ENCODE measurements around the gene DMD.

Gene DMD

GRCh38 chrX:31820430-31821210 is 1390.7 kb downstream of the DMD start:
- no peak for DNase-seq

DNA sequence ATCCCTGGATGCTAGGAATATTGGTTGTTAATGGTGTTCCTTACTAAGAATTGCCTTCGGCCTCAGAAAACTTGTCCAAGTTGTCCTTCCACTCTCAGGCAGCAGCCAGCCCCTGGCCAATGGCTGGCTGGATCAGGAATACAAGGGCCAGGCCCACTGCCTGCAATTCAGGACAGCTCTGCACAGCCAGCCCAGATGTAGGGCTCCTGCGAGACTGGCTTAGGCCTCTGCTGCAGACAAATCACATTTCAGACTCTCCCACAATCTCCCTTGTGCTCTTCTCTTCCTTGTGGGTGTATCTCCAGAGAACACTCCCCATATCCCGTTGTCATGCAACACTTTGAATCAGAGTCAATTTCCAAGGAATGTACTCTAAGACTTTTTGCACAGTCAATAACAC is 1391.9 kb downstream of the DMD start:
- DNase-seq: no peak

GRCh38 chrX:31811106-31811505 is 1400.2 kb downstream of the DMD start:
- no peak for DNase-seq

GRCh38 chrX:31808357-31808756 is 1403.0 kb downstream of the DMD start:
- DNase-seq: no peak

- DNase-seq: no peak
Measured at GRCh38 chrX:31807165-31807564, 1404.2 kb downstream of the DMD start.

DNA sequence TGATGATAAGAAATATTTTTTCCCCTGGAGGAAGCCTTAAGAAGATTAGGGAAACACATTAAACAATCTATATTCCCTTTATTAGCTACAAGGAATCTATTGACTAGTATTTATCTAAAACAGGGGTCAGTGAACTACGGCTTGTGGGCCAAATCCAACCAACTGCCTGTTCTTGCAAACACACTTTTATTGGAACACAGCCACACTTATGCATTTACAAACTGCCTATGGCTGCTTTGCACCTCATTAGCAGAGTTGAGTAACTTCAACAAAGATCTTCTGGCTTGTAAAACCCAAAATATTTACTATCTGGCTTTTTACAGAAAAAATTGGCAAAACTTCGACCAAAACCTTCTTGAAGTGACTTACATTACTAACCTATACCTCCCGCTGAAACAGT is 1405.6 kb downstream of the DMD start:
- DNase-seq: no peak

DNA sequence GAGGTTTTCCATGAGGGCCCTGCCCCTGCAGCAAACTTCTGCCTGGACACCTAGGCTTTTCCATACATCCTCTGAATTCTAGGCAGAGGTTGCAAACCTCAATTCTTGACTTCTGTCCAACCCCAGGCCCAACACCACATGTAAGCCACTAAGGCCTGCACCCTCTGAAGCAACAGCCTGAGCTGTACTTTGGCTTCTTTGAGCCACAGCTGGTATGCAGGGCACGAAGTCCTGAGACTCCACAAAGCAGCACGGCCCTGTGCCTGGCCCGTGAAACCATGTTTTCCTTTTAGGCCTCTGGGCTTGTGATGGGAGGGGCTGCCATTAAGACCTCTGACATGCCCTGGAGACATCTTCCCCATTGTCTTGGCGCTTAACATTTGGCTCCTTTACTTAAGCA is 1411.1 kb downstream of the DMD start:
- no peak for DNase-seq

DNA sequence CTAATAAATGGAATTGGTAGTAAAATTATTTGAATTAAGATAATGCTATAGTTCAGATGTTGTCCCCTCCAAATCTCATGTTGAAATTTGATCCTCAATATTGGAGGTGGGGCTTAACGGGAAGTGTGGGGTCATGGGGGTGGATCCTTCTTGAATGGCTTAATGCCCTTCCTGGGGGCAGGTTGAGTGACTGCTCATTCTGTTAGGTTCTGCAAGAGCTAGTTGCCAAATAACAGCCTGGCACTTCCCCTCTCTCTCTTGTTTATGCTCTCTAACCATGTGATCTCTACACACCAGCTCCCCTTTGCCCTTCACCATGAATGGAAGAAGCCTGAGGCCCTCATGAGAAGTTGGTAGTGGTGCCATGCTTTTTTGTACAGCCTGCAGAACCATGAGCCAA is 1414.7 kb downstream of the DMD start:
- DNase-seq: no peak

DNA sequence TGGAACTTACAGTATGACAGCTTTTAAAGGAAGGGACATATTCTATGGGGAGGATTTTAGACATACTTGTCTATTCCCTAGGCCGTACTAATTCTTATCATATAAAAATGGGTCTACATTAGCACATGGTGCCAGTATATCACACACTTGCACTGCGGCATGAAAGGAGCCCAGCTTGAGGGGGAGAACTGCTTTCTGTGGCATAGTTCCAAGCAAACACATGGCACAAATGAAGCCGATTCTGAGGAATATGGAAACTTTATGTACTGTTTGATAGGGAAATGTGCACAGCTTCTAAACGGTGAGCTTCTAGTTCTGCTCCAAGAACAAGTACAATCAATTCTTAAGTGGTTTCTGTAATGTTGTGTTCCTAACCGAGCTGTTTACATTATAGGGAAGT is 1463.9 kb downstream of the DMD start:
- DNase-seq: no peak

DNA sequence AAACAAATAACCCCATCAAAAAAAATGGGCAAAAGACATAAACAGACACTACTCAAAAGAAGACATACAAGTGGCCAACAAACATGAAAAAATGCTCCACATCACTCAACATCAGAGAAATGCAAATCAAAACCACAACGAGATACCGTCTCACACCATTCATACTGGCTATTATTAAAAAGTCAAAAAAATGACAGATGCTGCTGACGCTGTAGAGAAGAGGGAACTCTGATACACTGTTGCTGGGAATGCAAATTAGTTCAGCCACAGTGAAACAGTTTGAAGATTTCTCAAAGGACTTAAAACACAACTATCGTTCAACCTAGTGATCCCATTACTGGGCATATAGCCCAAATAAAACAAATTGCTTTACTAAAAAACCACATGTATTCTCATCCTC is 1468.3 kb downstream of the DMD start:
- DNase-seq: no peak

DNA sequence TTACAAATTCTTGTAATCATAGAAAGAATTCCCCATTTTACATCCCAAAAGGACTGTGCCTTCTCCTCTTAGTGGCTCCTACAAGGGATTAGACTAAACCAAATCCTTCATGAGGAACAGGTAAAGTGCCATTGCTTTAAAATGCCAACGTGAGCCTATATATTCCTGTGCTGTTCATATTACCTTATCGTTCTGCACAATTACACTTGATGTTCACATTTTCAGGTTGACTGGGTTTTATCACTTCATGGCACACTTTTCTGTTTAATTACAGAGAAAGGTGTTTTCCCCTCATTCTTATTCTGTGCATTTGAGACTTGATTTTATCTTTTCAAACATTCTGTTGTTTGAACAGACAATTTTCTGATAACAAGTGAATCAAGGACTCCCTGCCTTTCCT is 1493.9 kb downstream of the DMD start:
- no peak for DNase-seq

GRCh38 chrX:31715675-31716074 is 1495.7 kb downstream of the DMD start:
- no peak for DNase-seq

DNA sequence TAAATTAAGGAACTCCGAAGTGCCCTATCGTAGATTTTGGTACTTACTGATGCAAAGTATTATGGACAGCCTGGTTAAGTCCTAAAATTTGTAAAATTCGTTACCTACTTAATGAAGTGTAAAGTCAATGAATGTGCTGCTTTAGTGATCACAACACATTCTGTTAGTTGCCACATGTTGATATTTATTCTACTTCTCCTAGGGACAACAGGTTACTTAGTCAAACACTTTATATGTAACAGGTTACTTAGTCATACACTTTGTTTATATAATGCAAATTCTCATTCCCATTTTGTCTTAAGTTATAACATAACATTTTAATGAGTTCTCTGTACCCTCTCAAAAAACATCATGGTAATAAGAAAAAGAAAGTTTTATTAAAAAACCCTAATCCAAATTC is 1496.6 kb downstream of the DMD start:
- no peak for DNase-seq

GRCh38 chrX:31713120-31713519 is 1498.2 kb downstream of the DMD start:
- DNase-seq: no peak

DNA sequence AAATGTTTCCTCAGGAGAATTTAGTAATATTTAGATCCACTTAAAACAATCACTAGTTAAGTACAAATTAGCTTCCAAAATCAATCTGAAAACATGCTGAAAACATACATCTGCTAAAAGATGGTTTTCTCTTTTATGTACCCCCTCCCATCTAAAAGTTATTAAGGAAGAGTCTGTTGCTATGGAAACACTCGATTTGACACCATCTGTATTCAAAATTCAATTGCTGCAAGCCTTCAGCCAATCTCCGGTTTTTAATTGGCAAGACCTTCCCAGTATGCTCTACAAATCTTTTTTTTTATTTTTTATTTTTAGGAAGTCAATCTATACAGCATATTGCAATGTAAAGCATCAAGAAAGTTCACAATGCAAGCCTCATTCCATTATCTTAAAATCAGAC is 1500.2 kb downstream of the DMD start:
- DNase-seq: no peak

DNA sequence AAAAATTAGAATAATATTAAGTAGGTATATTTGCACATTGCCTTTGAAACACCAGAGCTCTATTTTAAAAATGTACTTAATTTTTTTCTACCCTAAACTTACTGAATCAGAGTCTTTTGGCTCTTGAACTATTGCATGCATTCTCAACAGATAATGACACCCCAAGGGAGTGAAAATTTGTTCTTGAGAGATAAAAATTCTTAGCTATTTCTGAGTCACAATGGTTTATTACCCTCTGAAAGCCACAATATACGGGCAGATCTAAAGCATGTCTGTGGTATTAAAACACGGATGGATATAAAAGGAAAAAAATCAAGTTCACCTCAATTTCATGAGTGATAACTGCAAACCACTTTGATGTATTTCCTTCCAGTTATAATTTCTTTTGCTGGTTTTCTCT is 1503.2 kb downstream of the DMD start:
- DNase-seq: no peak

- no peak for DNase-seq
Measured at GRCh38 chrX:31706466-31706865, 1504.9 kb downstream of the DMD start.

- DNase-seq: no peak
Measured at GRCh38 chrX:31705816-31706215, 1505.5 kb downstream of the DMD start.

DNA sequence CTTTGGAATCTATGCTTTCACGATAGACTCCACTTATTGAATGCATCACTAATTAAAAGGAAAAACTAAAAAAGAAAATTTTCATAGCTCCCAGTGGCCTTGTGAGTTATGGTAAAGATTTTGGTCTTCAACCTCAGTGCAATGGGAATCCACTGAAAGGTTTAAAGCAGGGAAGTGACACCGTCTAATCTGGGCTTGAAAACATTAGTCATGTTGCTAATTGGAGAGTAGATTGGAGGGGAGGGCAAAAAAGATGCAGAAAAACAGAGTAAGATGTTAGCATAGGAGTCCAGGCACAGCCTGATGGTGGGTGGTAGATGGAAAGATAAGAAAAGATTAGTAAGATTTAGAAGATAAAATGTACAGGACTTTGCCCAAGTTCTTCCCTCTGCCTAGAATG is 1506.4 kb downstream of the DMD start:
- no peak for DNase-seq

DNA sequence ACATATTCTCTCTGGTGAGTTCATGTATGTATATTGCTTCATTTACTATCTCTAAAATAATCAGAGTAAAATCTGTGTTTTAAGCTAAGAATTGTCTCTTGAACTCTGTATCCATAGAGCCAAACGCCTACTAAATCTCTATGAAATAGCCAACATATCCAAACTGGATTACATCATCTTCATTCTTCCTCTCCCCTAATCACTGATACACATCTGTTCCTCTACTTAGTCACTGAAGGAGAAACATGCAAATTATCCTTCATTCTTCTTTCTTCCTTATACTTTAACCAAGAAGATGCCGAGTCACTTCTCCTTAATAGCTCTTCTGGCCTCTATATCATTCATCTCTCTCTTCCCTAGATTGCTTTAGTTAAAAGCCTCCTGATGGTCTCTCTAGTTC is 1509.1 kb downstream of the DMD start:
- no peak for DNase-seq

- no peak for DNase-seq
Measured at GRCh38 chrX:31697294-31697916, 1513.9 kb downstream of the DMD start.

GRCh38 chrX:31679861-31680260 is 1531.5 kb downstream of the DMD start:
- no peak for DNase-seq

GRCh38 chrX:31670245-31670644 is 1541.1 kb downstream of the DMD start:
- DNase-seq: no peak

GRCh38 chrX:31665454-31665853 is 1545.9 kb downstream of the DMD start:
- DNase-seq: no peak

DNA sequence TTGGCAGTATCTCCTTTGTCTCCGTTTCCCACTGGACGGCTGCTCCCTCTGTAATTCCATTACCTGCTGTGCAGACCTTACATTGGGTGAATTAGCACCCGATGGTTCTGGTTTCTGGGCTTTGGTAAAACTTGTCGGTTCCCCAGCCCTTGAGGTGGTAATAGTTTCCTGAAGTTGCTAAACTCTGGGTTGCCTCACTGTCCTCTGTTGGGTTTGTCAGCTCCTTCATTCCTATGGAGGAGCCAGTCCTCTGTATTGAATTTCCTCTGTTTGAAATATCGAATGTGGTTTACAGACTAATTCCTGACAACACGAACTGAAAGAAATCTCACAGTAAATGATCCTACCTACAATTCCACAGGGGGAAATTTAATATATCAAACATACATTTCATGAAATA is 1548.2 kb downstream of the DMD start:
- DNase-seq: no peak

Measured in stimulated activated CD4-positive, alpha-beta T cell treated with anti-CD3 and anti-CD28 coated beads, Interleukin-2, amount 100 ng/mL, for 24 hours (primary cell).